HG03025 (cell line): ENCODE results near the gene MYL10.

Experiments used
- ATAC-seq: cut with Tn5 transposase; IDR thresholded peaks from one replicate; pipeline ENCODE4 v1.9.1; 2021; ENCODE audit warnings: mild to moderate bottlenecking, moderate library complexity; ENCODE audit not compliant: unreplicated experiment, low FRiP score

The MYL10 gene

DNA sequence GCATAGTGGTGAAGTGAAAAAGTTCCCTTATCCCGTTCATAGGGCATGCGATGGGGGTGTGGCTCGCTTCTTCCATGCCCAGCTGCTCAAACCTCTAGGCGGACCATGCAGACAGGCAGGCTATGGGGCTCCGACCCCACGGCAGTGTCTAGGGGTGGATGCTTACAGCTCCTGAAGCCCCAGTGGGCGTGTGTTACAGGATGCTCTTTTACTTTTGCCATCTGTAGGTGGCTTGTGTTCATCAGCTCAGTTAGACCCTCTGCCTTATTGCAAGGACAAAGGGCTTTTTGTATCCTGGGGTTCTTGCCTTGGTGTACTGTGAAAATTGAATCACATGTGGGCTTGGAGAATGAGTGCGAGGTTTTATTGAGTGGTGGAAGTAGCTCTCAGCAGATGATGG, at the start of gene MYL10:
Gene MYL10 (minus strand): TSS at position 126 of the 400 bp plus-strand sequence. CDS start 178 bp downstream, outside the sequence.
- no peak for ATAC-seq

GRCh38 chr7:101678658-101679057, 49.6 kb upstream of the MYL10 start:
- ATAC-seq: no peak

GRCh38 chr7:101677797-101678479, 48.8 kb upstream of the MYL10 start:
- no peak for ATAC-seq

- no peak for ATAC-seq
Observed at GRCh38 chr7:101677391-101677790, 48.3 kb upstream of the MYL10 start.

- ATAC-seq: no peak
Observed at GRCh38 chr7:101676956-101677355, 47.9 kb upstream of the MYL10 start.

DNA sequence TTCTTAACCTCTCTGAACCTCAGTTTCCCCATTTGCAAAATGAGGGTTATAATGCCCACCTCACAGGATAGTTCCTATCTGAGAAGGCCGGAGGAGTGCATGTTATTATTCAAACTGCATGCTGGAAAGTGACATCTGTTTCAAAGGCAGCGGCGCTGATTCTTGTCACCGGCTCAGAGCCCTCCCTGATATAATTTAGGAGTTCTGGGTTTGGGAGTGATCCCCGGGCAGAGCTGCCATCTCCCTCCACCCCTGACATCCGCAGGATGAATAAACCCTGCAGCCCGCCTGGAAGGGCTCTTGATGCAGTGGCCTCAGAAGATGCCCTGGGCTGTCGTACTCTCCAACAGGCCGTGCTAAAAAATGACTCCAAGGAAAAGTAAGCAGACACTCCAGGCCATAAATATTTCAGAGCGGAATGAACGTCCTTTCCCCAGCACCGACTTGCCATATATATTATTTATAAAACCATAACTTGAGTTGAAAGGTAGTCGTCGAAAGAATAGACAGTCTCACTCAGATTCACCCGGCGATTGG, 47.0 kb upstream of the MYL10 start:
- no peak for ATAC-seq

DNA sequence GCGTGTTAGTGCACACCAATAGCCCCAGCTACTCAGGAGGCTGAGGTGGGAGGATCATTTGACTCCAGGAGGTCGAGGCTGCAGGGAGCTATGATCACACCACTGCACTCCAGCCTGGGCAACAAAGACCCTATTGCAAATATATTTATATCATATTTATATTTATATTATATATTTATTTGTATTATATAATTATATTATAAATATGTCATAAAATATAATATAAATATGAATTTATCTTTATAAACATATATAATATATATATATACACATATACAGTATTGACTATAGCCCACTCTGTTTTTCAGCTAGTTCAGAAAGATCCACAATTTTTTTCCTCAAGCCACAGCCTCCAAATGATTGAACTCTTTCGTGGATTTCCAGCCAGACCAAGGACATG, 45.3 kb upstream of the MYL10 start:
- ATAC-seq: no peak

- no peak for ATAC-seq
Observed at GRCh38 chr7:101673951-101674350, 44.9 kb upstream of the MYL10 start.

- no peak for ATAC-seq
Observed at GRCh38 chr7:101673315-101673714, 44.2 kb upstream of the MYL10 start.

- no peak for ATAC-seq
Observed at GRCh38 chr7:101671371-101672356, 42.6 kb upstream of the MYL10 start.

- no peak for ATAC-seq
Observed at GRCh38 chr7:101669307-101669706, 40.2 kb upstream of the MYL10 start.

DNA sequence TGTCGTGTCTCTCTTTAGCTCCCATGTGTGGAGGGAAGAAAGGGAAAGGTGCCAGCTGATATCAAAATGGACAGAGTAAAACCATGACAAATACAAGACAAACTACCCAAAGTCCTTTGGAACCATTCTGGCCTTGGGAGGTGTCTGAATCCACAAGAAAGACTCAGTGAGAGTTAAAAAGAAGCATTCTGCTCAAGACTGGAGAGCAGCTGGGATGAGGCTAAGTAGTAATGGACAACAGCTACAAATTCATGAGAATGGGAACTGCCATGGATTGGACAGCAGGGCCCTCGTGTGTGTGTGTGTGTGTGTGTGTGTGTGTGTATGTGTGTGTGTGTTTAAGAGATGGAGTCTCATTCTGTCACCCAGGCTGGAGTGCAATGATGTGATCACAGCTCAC, 39.6 kb upstream of the MYL10 start:
- ATAC-seq: no peak

DNA sequence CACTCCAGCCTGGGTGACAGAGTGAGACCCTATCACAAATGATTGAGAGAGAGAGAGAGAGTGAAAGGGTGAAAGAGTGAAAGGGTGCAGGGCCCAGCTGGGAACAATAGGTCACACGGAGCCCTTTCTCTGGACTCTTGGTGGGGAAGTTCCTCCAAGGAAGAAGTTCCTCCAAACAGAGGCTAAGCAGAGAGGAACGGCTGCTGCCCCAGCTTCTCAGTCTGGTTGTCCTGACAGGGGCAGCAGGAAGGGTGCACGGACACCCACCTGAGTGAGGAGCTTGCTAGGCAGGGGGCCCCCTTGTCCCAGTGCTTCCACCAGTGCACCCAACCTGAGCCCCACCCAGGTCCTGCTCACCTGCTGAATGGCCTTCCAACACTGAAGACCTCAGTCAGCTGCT, 38.8 kb upstream of the MYL10 start:
- no peak for ATAC-seq

- no peak for ATAC-seq
Observed at GRCh38 chr7:101667399-101667798, 38.3 kb upstream of the MYL10 start.

DNA sequence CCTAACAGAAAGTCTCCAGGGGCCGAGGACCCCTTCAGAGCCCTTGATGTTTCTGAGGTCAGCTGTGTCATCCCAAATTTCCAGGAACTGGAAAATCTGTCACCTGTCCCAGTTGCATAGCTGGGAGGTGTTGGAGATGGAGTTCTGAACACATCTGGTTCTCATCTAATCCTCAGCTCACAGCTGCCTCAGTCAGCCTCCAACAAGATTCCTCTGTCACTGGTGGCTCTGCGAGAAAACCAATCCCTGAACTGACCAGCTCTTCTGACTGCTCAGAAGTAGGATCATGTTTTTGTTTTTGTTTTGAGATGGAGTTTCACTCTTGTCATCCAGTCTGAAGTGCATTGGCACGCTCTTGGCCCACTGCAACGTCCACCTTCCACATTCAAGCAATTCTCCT, 37.6 kb upstream of the MYL10 start:
- ATAC-seq: no peak

GRCh38 chr7:101666293-101666692, 37.2 kb upstream of the MYL10 start:
- no peak for ATAC-seq

DNA sequence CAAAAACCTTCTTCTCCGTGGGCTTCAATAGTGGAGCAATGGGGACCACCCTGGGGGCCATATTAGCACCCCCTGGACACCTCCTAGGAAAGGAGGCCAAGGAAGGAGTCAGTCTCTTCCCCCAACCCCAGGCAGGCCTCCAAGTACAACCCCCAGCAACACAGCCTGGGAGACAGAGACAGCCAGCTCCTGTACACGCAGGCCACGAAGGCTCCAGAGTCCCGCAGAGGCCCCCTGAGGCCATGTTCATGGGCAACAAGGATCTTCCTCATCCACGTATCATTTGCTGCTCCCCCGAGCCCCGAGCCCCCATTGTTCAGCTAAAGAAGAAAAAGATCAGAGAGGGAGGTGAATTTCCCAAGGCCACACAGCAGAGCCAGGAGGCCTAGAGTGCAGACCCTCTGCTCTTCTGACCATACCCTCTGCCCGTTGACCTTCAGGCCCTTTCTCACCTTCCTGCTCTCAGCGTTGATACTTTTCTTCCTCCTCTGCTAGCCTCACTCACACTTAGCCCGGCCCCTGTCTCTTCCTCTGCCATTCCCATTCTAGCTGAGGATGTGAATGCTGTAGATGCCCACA, 35.9 kb upstream of the MYL10 start:
- no peak for ATAC-seq

DNA sequence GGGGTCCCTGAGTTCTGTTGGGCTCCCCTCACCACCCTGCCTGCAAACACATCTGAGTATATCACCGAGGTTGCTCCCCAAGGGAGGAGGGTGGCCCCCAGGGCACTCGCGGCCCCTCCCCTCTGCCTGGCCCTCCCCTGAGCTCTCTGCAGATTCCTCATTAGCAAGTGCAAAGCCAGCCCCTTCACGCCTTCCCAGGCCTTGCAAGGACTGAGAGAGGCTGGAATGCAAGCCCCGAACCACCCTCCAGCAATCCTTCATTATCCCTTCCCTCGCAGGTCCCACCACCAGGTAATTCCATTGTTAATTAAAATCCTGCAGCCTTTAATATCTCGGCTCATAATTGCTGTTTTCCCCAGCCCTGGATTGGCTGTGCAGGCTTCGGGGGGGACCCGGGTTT, 35.3 kb upstream of the MYL10 start:
- no peak for ATAC-seq

- ATAC-seq: no peak
Observed at GRCh38 chr7:101663747-101664146, 34.7 kb upstream of the MYL10 start.

DNA sequence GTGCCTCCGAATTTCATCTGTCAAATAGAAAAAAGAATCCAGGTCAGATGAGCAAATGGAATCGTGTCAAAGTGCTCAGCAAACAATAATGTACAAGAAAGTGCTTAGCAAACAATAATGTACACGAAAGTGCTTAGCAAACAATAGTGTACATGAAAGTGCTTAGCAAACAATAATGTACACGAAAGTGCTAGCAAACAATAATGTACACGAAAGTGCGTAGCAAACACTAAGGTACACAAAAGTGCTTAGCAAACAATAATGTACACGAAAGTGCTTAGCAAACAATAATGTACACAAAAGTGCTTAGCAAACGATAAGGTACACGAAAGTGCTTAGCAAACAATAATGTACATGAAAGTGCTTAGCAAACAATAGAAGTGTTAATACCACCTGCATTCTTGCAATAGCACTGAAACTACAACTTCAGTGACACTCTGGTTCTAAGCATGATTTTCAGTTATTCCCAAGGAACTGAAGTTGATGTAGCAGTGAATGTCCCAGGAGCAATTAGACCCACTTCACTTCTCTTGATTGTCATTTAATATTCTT, 33.4 kb upstream of the MYL10 start:
- no peak for ATAC-seq

GRCh38 chr7:101659706-101660105, 30.6 kb upstream of the MYL10 start:
- no peak for ATAC-seq
